NCI-H1436 treated with DMSO at 0.1 percent for 48 hours (cell line): Measurements from ENCODE around the gene AGPAT3.

Experiments
- DNase-seq: peaks from one replicate; lab custom pipeline; 2025; lab: John Stamatoyannopoulos, UW

The AGPAT3 gene

GRCh38 chr21:43907751-43908150, 42.7 kb downstream of the AGPAT3 start:
- no peak for DNase-seq

- no peak for DNase-seq
Observed at GRCh38 chr21:43908167-43908566, 43.1 kb downstream of the AGPAT3 start.

GRCh38 chr21:43909741-43910400, 44.8 kb downstream of the AGPAT3 start:
- no peak for DNase-seq

- DNase-seq, result no peak
Observed at GRCh38 chr21:43910460-43910859, 45.4 kb downstream of the AGPAT3 start.

GRCh38 chr21:43911015-43911934, 46.3 kb downstream of the AGPAT3 start:
- no peak for DNase-seq

GRCh38 chr21:43911935-43912487, 47.0 kb downstream of the AGPAT3 start:
- DNase-seq, result no peak

- no peak for DNase-seq
Observed at GRCh38 chr21:43912500-43912899, 47.5 kb downstream of the AGPAT3 start.

GRCh38 chr21:43912910-43913309, 47.9 kb downstream of the AGPAT3 start:
- no peak for DNase-seq

- no peak for DNase-seq
Observed at GRCh38 chr21:43913928-43914327, 48.9 kb downstream of the AGPAT3 start.

GRCh38 chr21:43916076-43916475, 51.1 kb downstream of the AGPAT3 start:
- DNase-seq, result no peak

- no peak for DNase-seq
Observed at GRCh38 chr21:43916691-43917514, 51.9 kb downstream of the AGPAT3 start.

- no peak for DNase-seq
Observed at GRCh38 chr21:43917515-43918384, 52.7 kb downstream of the AGPAT3 start.

- no peak for DNase-seq
Observed at GRCh38 chr21:43918385-43918947, 53.4 kb downstream of the AGPAT3 start.

- DNase-seq, result no peak
Observed at GRCh38 chr21:43919283-43919682, 54.3 kb downstream of the AGPAT3 start.

- no peak for DNase-seq
Observed at GRCh38 chr21:43919871-43920801, 55.1 kb downstream of the AGPAT3 start.

GRCh38 chr21:43921571-43921978, 56.6 kb downstream of the AGPAT3 start:
- no peak for DNase-seq

- no peak for DNase-seq
Observed at GRCh38 chr21:43921979-43922945, 57.2 kb downstream of the AGPAT3 start.

GRCh38 chr21:43922949-43923348, 57.9 kb downstream of the AGPAT3 start:
- no peak for DNase-seq
